ENCODE data around the gene CST2.
"Not testable (repeated sequence)": the region's sequence is repeated elsewhere in the genome, so short reads cannot be mapped to it uniquely, and the experiment has no call there.

Gene CST2, protein sequence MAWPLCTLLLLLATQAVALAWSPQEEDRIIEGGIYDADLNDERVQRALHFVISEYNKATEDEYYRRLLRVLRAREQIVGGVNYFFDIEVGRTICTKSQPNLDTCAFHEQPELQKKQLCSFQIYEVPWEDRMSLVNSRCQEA

DNA sequence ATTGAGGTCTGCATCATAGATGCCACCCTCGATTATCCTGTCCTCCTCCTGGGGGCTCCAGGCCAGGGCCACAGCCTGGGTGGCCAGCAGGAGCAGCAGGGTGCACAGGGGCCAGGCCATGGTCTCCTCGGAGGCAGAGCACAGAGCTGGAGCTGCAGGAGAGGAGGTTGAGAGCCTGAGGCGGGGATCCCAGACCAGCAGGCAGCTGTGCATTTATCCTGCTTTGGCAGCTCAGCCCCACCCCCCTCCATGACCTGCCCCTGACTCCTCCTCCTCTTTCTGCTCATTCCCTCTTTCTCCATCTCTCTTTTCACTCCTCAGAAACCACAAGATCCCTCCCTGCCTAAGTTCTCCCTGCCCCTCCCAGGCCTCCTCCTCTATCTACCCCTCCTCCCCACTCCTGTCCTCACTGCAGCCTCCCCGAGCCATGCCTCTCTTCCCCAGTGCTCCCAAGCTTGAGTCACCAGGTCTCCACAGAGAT is at the start of gene CST2:
TSS of gene CST2 (minus strand) at position 189 of the 481 bp plus-strand sequence. CDS start at position 120, 69 bp downstream.
- no peak for DNase-seq

DNA sequence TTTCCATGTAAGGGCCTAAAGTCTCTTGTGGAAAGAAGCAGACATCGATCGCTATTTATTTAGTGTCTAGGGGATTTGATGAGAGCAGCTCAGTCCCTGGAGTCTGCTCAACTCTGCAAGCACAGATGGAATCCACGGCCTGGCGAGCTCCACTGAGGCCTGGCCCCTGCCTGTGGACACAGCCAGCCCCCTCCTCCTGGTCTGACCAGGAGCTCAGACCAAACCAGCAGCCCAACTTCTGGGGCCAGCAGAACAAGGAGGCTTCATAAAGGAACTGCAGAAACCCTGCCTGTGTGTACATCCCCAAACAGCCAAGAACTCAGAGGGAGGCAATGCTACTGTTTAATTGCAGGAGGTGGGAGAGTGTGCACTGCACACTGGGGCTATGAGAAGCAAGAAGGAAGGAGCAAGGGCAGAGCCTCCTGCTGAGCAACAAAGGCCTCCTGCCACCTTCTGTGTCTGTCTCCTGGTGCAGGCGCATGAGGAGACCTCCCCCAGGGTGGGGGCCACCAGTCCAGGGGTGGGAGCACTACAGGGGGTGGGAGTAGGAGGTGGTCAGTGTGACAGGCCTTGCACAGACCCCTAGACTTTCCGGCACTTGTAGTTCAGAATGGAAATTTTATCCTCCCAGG is 49.2 kb upstream of the CST2 start:
- DNase-seq = no peak

DNA sequence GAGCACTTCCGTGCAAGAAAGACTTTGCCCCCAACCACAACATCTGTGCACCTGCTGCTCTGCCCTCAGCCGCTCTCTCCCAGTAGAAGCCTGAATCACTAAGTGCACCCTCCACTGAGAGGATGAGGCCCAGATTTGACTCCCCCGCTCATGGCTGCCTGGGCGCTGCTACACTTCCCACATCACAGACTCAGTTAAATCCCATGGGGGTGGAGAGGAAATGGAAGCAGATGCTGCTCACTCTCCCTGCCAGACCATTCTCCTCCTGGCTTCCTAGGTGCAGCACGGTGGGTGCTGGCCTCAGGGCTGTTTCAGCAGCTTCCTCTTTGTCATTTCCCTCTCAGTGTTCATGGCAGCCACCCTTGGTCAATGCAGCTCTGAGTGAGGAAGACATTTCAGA is 48.2 kb upstream of the CST2 start:
- no peak for DNase-seq

DNA sequence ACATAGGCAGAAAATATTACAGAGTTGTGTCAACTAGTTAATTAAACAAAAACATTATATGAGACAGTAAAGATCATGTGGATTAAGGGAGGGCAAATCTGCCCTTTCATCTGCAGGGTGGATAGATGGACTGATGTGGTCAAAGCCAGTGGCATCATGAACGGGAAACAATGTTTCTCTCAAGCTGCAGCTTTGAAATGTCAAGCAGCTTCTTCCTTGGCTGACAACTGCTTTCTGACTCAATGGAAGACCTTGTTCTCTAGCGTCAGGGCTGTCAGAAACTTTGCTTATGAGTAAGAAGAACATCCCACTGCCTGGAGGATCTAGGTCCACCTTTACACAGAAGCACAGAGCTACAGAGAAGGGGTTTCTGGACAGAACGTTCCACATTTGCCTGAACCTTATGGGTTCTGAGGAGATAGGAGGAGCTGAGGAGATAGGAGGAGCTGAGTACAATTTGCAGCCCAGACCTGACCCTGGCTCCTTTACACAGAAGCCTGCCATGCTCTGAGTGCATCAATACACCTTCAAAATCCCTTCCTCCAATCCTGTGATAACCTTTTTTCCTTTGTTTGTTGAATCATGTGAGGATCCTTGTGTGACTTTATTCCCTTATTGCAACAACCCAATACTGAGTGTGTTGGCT is 47.0 kb upstream of the CST2 start:
- no peak for DNase-seq

DNA sequence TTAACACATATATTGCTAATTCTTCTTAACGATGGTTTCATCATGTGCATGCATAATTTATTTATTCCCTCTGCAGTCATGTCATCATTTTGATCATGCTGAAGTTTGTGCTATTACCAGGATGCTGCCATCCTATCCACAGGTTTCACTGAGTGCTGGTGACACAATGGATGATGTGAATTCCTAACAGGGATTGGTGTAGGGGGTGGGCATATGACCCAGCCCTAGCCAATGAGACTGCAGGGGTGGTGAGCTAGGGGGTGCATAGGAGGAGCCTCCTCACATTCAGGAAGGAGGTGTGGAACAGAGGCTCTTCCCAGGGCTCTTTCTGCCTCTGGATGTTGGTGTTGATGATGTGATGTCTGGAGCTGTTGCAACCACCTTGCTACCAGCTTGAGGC is 45.5 kb upstream of the CST2 start:
- DNase-seq = no peak

- DNase-seq = no peak
These were observed 43.9 kb upstream of the CST2 start for GRCh38 chr20:23870461-23870860.

DNA sequence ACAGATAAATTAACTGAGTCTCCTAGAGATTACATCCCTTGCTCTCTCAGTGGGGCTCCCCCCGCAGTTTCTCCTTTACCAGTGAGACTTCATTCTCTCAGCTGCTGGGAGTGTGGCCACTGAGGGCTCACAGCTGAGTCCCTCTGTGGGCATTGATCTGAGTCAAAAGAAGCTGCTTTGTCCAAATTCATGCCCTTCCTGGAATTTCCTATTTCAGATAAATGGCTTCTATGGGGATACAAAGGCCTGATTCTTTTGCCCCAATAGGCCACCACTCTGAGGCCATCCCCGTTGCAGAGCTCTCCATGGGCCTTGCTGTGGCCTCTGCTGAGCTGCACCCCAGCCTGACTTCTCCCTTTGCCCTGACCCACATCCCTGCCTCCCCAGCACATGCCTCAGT is 43.0 kb upstream of the CST2 start:
- DNase-seq = no peak

GRCh38 chr20:23868321-23868720 is 41.8 kb upstream of the CST2 start:
- DNase-seq = no peak

DNA sequence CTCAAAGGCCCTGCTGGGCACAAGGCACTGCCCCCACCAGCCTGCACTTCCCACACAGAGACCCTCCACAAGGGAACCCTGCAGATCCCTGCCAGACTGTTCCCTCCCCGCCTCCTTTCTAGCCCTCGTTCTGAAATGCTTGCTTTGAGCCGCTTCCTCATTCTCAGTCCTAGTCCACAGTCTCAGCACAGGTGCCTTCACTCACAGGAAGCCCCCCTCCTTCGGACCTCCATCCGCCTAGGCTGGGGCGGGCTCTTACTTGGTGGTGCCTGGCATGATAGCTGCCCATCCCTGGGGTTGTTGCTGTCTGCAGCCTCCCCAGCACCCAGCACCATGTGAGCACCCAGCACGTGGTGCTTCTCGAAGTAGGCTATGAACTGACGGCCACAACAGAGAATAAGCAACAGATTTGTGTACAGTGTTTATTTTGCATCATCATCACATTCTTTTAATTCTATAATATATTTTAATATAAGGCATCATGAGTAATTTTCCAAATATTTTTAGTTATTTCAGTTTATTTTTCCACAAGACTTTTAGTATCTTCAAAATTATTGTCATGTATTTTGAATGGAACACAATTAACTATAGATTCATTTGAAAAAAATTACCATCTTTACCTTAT is 40.7 kb upstream of the CST2 start:
- DNase-seq = no peak

DNA sequence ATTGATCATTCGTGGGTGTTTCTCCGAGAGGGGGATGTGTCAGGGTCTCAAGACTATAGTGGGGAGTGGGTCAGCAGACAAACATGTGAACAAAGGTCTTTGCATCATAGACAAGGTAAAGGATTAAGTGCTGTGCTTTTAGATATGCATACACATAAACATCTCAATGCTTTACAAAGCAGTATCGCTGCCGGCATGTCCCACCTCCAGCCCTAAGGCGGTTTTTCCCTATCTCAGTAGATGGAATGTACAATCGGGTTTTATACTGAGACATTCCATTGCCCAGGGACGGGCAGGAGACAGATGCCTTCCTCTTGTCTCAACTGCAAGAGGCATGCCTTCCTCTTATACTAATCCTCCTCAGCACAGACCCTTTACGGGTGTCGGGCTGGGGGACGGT is 34.2 kb upstream of the CST2 start:
- not testable (repeated sequence) for DNase-seq

GRCh38 chr20:23857962-23858595 is 31.6 kb upstream of the CST2 start:
- no peak for DNase-seq

DNA sequence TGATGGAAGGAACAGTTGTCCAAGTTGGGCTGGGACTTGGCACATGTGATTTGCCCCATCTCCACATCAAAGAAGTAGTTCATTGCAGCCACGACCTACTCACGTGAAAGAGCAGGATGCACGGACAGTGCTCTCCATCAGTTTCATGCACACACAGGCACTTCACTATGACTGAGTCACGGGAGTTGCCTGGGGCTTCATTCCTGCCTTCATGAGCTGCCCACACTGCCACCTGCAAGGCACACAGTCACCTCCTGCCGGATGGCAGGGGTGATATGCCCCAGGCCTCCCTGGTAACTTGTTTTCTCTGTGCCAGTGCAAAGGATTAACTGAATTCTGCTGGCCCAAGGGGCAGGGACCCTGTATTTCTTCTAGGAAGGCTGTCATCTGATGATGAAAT is 30.2 kb upstream of the CST2 start:
- no peak for DNase-seq

DNA sequence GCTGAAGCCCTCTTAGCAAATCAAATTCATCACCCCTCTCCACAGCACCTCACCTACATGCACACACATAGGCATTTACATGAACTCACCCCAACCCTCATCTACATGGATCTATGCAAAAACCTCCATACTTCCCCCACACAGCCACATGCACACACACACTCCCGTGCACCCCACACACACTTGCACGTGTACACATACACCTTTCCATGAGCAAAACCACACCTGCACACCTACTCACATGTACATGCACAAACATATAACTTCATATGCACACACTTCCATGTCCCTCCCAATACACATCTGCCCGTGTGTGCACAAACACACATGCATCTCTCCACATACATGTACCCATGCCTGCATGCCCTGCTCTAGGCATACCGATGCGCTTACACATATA is 29.7 kb upstream of the CST2 start:
- DNase-seq = no peak

GRCh38 chr20:23841693-23842092 is 15.2 kb upstream of the CST2 start:
- no peak for DNase-seq

- no peak for DNase-seq
These were observed 9.2 kb upstream of the CST2 start for GRCh38 chr20:23835716-23836115.

- DNase-seq = no peak
These were observed 6.4 kb upstream of the CST2 start for GRCh38 chr20:23832775-23833513.

- DNase-seq = not testable (repeated sequence)
These were observed 5.4 kb upstream of the CST2 start for GRCh38 chr20:23831961-23832360.

- DNase-seq = no peak
These were observed 2.8 kb downstream of the CST2 start for GRCh38 chr20:23823621-23824324.

DNA sequence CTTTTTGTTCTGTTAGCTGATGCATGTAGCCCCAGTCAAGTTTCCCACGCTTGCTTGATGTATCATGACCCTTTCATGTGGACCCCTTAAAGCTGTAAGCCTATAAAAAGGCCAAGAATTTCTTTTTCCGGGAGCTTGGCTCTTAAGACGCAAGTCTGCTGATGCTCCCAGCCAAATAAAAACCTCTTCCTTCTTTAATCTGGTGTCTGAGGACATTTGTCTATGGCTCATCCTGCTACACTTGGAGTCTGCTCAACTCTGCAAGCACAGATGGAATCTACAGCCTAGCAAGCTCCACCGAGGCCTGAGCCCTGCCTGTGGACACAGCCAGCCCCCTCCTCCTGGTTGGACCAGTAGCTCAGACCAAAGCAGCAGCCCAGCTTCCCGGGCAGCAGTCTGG is 3.4 kb downstream of the CST2 start:
- DNase-seq = no peak

GRCh38 chr20:23820493-23820892 is 6.0 kb downstream of the CST2 start:
- no peak for DNase-seq

DNA sequence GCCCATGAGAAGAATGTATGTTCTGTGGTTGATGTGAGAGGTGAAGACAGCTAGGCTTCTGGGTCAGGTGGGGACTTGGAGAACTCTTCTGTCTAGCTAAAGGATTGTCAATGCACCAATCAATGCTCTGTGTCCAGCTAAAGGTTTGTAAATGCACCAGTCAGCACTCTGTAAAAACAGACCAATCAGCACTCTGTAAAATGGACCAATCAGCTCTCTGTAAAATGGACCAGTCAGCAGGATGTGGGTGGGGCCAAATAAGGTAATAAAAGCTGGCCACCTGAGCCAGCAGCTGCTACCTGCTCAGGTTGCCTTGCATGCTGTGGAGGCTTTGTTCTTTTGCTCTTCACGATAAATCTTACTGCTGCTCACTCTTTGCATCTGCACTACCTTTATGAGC is 15.0 kb downstream of the CST2 start:
- not testable (repeated sequence) for DNase-seq

- not testable (repeated sequence) for DNase-seq
These were observed 16.2 kb downstream of the CST2 start for GRCh38 chr20:23810349-23810748.
